NCI-H187 treated with DMSO at 0.1 percent for 48 hours (cell line): Measurements from ENCODE around the gene OBP2A.
"Not testable (repeated sequence)": the region's sequence is repeated elsewhere in the genome, so short reads cannot be mapped to it uniquely, and the experiment has no call there.

Experiments
- DNase-seq: peaks from one replicate; lab custom pipeline; 2025; lab: John Stamatoyannopoulos, UW

The OBP2A gene

GRCh38 chr9:135512241-135512603 is 33.7 kb upstream of the OBP2A start:
- DNase-seq = no peak

GRCh38 chr9:135512904-135513303 is 33.0 kb upstream of the OBP2A start:
- DNase-seq = no peak

GRCh38 chr9:135513351-135513846 is 32.5 kb upstream of the OBP2A start:
- no peak for DNase-seq

GRCh38 chr9:135513906-135514305 is 32.0 kb upstream of the OBP2A start:
- not testable (repeated sequence) for DNase-seq

- DNase-seq = no peak
Measured at GRCh38 chr9:135514342-135515082, 31.4 kb upstream of the OBP2A start.

- no peak for DNase-seq
Measured at GRCh38 chr9:135515083-135515951, 30.6 kb upstream of the OBP2A start.

- DNase-seq = no peak
Measured at GRCh38 chr9:135516132-135516860, 29.6 kb upstream of the OBP2A start.

GRCh38 chr9:135517407-135517822 is 28.5 kb upstream of the OBP2A start:
- DNase-seq = no peak

GRCh38 chr9:135519179-135519971 is 26.6 kb upstream of the OBP2A start:
- no peak for DNase-seq

GRCh38 chr9:135520916-135521607 is 24.9 kb upstream of the OBP2A start, which contains the start of gene LCN1:
Gene LCN1, plus strand, starts transcription at chr9:135521440. Its CDS starts 58 bp downstream, at chr9:135521498.
- no peak for DNase-seq

- DNase-seq = no peak
Measured at GRCh38 chr9:135521608-135522095, 24.3 kb upstream of the OBP2A start.

- no peak for DNase-seq
Measured at GRCh38 chr9:135522137-135522877, 23.6 kb upstream of the OBP2A start.

GRCh38 chr9:135522931-135523330 is 23.0 kb upstream of the OBP2A start:
- DNase-seq = no peak

- DNase-seq = no peak
Measured at GRCh38 chr9:135523521-135524129, 22.3 kb upstream of the OBP2A start.

- DNase-seq = no peak
Measured at GRCh38 chr9:135524130-135524861, 21.6 kb upstream of the OBP2A start.

- DNase-seq = no peak
Measured at GRCh38 chr9:135525241-135526088, 20.5 kb upstream of the OBP2A start.

- no peak for DNase-seq
Measured at GRCh38 chr9:135526089-135526729, 19.7 kb upstream of the OBP2A start.
